Nephron (organoid): ENCODE measurements around the gene CFAP46.
"Not testable (repeated sequence)": the region's sequence is repeated elsewhere in the genome, so short reads cannot be mapped to it uniquely, and the experiment has no call there.

ENCODE experiments used
- H3K27ac Mint-ChIP-seq, 3 experiments: 2 replicates each; pipeline ENCODE4 v1.8.0; 2020; ENCODE audit warnings: mixed read lengths in 3 of 3, mild to moderate bottlenecking in 2 of 3, moderate library complexity in 1 of 3
- H3K27me3 Mint-ChIP-seq: 2 replicates; pipeline ENCODE4 v1.8.0; 2021; ENCODE audit warnings: low read depth, mild to moderate bottlenecking, moderate library complexity, mixed read lengths
- H3K36me3 Mint-ChIP-seq: 2 replicates; pipeline ENCODE4 v1.8.0; 2020; ENCODE audit warnings: low read depth, mixed read lengths
- H3K4me1 Mint-ChIP-seq: 2 replicates; pipeline ENCODE4 v1.8.0; 2020; ENCODE audit warnings: mixed read lengths
- H3K4me3 Mint-ChIP-seq, 3 experiments: 2 replicates each; pipeline ENCODE4 v1.8.0; 2020; ENCODE audit warnings: mild to moderate bottlenecking in 3 of 3, mixed read lengths in 3 of 3, moderate library complexity in 2 of 3
- H3K9me3 Mint-ChIP-seq: 2 replicates; pipeline ENCODE4 v1.8.0; 2020; ENCODE audit warnings: mixed read lengths
- CTCF ChIP-seq, 3 experiments: fragments of 200-600 bp; sonication (generic); IDR thresholded peaks; one replicate each; pipeline ENCODE4 v1.5.0; 2021; ENCODE audit warnings: antibody characterized with exemption in 3 of 3; ENCODE audit not compliant: unreplicated experiment in 3 of 3

CFAP46 gene

DNA sequence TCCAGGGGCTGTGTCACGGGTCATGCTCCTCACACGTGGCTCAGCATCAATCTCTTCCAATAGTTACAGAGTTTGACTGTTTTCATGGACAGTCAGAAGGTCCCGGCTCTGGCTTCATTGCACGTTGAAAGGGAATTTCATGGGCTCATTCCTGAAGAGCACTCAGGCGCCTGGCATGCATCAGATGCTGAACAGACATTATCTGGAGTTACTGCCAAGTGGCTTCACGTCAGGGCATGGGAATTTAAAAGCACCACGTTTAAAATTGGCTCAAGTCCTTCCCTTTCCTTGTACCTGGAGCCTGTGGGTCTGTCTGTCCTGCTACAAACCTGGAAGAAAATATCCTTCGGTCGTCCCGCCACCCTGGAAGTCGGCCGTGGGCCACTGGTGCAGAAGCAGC is 50.4 kb downstream of the CFAP46 start:
- no peaks in the 10 kb centered on the region for H3K36me3 Mint-ChIP-seq
- H3K9me3 Mint-ChIP-seq = peaks cover 7% of the 10 kb centered on the region
- peak overlapping the region in 1 of 3 experiments; percentile 12 for H3K4me3 Mint-ChIP-seq
- H3K27me3 Mint-ChIP-seq = peaks cover 42% of the 10 kb centered on the region
- H3K4me1 Mint-ChIP-seq = peaks cover 32% of the 10 kb centered on the region
- peak overlapping the region in 1 of 3 experiments; percentile 49 for H3K27ac Mint-ChIP-seq
- TF ChIP-seq CTCF (IDR thresholded peaks at IDR 0.05; ENCODE audit: unreplicated experiment in 3 of 3) = no peak

GRCh38 chr10:132891368-132891767 is 51.0 kb downstream of the CFAP46 start:
- no peak for TF ChIP-seq CTCF (IDR thresholded peaks at IDR 0.05; ENCODE audit: unreplicated experiment in 3 of 3)
- peaks cover 32% of the 10 kb centered on the region for H3K4me1 Mint-ChIP-seq
- peaks cover 3% of the 10 kb centered on the region for H3K9me3 Mint-ChIP-seq
- H3K36me3 Mint-ChIP-seq = no peaks in the 10 kb centered on the region
- no peak overlapping the region for H3K4me3 Mint-ChIP-seq
- H3K27me3 Mint-ChIP-seq = peaks cover 49% of the 10 kb centered on the region
- H3K27ac Mint-ChIP-seq = peak overlapping the region in 1 of 3 experiments; percentile 49

DNA sequence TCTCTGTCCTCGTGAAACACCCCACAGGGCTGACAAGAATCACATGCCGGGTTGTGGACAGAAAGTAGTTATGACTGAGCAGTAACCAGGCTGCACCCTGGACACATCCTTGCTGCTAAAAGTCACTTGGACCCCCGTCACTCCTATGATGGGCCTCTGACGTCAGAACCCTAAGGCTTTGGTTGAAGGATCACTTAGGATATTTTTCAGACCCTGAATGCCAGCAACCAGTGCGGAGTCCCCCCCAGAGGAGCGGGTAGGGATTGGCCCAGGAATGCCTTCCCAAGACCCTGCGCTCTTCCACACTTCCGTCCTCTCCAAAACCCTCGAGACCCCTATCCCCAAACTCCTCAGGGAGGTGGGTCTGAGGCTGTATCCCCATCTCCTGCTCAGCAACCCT is 52.1 kb downstream of the CFAP46 start:
- Mint-ChIP-seq H3K27me3 (peaks cover 49% of the 10 kb centered on the region), H3K4me1 (peaks cover 32% of the 10 kb centered on the region), H3K9me3 (peaks cover 1% of the 10 kb centered on the region), H3K27ac (no peak overlapping the region), H3K4me3 (no peak overlapping the region), H3K36me3 (no peaks in the 10 kb centered on the region)
- no peak for TF ChIP-seq CTCF (IDR thresholded peaks at IDR 0.05; ENCODE audit: unreplicated experiment in 3 of 3)

GRCh38 chr10:132889556-132889955 is 52.8 kb downstream of the CFAP46 start:
- H3K4me1 Mint-ChIP-seq = peaks cover 32% of the 10 kb centered on the region
- no peaks in the 10 kb centered on the region for H3K9me3 Mint-ChIP-seq
- H3K27ac Mint-ChIP-seq = no peak overlapping the region
- peaks cover 45% of the 10 kb centered on the region for H3K27me3 Mint-ChIP-seq
- no peak for TF ChIP-seq CTCF (IDR thresholded peaks at IDR 0.05; ENCODE audit: unreplicated experiment in 3 of 3)
- no peak overlapping the region for H3K4me3 Mint-ChIP-seq
- H3K36me3 Mint-ChIP-seq = no peaks in the 10 kb centered on the region

DNA sequence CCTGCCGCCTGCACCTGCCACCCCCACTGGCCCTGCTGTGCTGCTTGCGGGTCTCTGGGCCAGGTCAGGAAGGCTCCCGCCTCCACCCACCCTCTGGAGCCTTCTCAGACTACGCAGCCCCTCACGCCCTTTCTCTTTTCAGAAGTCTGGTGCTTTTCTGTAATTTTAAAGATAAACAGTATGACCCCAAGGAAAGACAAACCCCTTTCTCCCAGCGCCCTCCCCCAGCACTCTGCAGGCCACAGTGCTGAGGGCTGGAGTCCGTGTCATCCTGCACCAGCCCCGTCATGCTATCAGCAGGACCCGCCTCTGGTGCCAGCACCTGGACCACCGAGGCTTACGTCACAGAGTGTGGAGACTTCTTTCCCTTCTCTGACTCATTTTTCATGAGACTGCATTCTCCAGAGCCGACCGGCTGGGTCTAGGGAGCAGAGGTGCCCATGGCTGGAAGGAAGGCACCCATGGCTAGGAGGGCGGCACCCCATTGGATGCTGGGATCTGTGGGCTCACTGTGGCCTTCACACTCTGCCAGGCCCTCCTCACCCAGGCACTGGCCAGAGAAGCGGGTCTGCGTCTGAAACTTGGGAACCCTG is 53.4 kb downstream of the CFAP46 start:
- no peak for TF ChIP-seq CTCF (IDR thresholded peaks at IDR 0.05; ENCODE audit: unreplicated experiment in 3 of 3)
- H3K27ac Mint-ChIP-seq = no peak overlapping the region

DNA sequence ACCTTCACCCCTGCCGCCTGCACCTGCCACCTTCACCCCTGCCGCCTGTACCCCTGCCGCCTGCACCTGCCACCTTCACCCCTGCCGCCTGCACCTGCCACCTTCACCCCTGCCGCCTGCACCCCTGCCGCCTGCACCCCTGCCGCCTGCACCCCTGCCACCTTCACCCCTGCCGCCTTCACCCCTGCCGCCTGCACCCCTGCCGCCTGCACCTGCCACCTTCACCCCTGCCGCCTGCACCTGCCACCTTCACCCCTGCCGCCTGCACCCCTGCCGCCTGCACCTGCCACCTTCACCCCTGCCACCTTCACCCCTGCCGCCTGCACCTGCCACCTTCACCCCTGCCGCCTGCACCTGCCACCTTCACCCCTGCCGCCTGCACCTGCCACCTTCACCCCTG is 53.9 kb downstream of the CFAP46 start:
- H3K4me3 Mint-ChIP-seq = not testable (repeated sequence)
- H3K27me3 Mint-ChIP-seq = peaks cover 47% of the 10 kb centered on the region

More for the DNA sequence above, 53.4 kb downstream of the CFAP46 start:
- H3K9me3 Mint-ChIP-seq = no peaks in the 10 kb centered on the region
- H3K27me3 Mint-ChIP-seq = peaks cover 44% of the 10 kb centered on the region
- H3K4me3 Mint-ChIP-seq = no peak overlapping the region
- peaks cover 27% of the 10 kb centered on the region for H3K4me1 Mint-ChIP-seq
- H3K36me3 Mint-ChIP-seq = no peaks in the 10 kb centered on the region

More for the DNA sequence above, 53.9 kb downstream of the CFAP46 start:
- not testable (repeated sequence) for H3K27ac Mint-ChIP-seq, H3K9me3 Mint-ChIP-seq, H3K36me3 Mint-ChIP-seq
- H3K4me1 Mint-ChIP-seq = peaks cover 22% of the 10 kb centered on the region
